HG02610 (cell line): ENCODE measurements around the gene THSD8.

Experiments
- ATAC-seq: cut with Tn5 transposase; IDR thresholded peaks from one replicate; pipeline ENCODE4 v1.9.1; 2021; ENCODE audit warnings: mild to moderate bottlenecking, moderate library complexity; ENCODE audit not compliant: unreplicated experiment

The THSD8 gene

DNA sequence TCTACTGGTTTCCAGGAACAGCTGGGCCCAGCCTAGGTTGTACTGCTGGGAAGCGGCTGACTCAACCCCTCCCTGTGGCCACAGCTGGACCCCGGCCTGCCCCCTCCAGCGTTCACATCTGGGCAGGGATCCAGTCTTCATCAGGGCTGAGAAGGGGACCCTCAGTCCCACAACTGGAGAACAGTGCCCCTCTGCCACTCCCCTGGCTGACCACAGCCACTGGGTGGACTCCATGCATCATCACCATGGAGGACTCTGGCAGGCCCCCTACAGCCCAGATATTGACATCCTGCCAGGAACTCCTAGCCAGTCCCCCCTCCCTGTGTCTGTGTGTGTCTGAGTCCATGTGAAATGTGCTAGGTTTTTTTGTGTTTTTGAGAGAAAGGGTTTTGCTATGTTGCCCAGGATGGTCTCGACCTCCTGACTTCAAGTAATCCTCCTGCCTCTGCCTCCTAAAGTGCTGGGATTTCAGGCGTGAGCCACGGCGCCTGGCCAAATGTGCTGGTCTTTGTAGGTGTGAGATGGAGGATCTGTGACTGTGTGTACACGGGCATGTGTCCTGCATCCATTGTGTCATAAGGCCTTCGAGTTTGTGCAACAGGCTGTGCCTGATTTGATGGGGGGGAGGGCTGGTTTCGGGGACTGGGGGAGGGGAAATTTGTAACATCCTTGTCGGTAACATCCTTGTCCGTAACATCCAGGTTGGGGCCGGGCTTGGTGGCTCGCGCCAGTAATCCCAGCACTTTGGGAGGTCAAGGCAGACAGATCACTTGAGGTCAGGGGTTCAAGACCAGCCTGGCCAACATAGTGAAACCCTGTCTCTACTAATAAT is 22.5 kb upstream of the THSD8 start:
- ATAC-seq = no peak

DNA sequence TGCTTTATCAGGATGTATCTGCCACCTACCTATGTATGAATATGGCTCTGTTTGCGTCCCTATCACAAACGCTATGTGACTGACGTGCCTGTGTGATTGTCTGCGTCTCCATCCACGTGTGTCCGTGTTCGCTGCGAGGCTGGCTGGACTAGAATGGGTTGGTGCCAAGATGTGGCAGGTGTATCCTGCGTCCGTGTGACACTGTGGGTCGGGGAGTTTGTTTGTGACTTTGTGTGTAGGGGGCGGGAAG is 19.8 kb upstream of the THSD8 start:
- ATAC-seq = peak; percentile 20

GRCh38 chr19:12782424-12783290 is 19.2 kb upstream of the THSD8 start:
- ATAC-seq = peak; percentile 20

GRCh38 chr19:12783291-12783848 is 18.5 kb upstream of the THSD8 start:
- ATAC-seq = no peak

GRCh38 chr19:12783849-12784393 is 17.9 kb upstream of the THSD8 start:
- ATAC-seq = no peak

DNA sequence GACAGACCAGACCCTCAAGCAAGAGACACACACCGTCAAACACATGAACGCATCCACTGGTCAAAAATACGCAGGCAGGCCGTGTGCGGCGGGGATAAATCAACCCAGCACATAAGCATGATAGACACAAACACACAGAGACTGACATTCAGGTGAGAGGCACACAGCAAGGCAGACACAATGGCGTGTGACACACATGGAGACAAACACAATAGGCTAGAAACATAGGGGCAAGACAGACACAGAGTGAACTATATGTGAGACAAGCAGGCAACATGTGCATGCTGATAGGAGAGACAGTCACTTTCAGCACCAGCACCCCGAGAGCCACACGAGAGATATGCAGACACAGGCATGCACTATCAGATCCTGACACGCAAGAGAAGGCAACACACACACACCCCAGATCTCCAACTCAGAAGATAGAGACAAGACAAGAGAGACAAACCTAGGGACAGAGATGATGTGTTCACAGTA is 17.4 kb upstream of the THSD8 start:
- ATAC-seq = no peak

GRCh38 chr19:12784871-12785430 is 16.9 kb upstream of the THSD8 start:
- ATAC-seq = no peak

GRCh38 chr19:12785431-12786031 is 16.3 kb upstream of the THSD8 start:
- ATAC-seq = no peak

GRCh38 chr19:12786141-12786870 is 15.6 kb upstream of the THSD8 start:
- no peak for ATAC-seq

DNA sequence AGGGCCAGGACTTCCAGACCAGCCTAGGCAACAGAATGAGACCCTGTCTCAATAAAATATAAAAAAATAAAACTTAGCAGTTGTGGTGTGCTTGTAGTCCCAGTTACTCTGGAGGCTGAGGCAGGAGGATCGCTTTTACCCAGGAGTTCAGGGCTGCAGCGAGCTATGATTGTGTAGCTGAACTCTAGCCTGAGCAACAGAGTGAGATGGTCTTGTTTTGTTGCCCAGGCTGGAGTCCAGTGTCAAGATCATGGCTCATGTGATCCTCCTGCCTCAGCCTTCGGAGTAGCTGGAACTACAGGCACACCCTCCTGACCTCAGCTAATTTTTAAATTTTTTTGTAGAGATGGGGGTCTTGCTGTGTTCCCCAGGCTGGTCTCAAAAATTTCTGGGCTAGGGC is 14.9 kb upstream of the THSD8 start:
- no peak for ATAC-seq

GRCh38 chr19:12787458-12787857 is 14.4 kb upstream of the THSD8 start:
- no peak for ATAC-seq

DNA sequence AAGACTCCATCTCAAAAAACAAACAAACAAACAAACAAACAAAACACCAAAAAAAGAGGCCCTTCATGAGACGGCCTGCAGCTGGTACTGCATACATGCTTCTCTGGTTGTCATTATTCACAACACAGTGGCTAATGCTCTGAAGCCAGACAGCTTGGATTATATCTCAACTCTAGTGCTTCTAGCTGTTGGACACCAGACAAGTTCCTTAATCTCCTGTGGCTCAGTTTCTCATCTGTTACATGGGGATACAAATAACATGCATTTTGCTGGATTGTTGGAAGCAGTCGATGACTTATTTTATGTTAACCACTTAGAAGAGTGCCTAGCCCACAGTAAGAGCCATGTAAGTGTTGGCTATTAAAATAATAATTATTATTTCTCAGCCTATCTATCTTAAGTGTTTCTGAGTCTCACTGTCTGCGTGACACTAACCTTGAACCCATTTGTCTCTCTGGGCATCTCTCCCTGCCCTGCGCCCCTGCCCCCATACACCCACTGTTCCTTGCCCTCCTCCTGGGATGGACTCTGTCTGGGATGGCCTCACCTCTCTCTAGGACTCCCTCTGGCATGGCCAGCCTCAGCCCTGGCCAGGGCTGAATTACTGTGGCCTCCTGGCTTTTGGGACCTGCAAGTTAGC is 13.7 kb upstream of the THSD8 start:
- ATAC-seq = no peak

DNA sequence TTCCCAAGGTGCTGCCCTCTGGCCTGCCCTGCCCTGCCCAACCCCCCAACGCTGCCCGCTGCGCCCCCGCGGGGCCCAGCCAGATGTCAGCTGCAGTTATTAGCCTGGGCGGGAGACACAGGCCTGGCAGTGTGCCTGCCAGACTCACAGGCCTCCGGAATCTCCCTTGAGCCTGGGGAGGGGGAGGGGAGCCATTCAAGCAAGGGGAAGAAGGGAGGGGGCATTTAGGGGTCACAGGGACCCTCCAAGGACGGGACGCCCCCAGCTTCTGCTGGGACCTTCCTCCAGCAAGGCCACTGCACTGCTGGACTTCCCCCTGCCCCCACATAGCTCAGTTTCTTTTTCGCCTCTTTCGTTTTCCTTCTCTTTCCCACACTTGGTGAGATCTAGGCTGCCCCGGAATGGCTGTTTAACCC is 13.2 kb upstream of the THSD8 start:
- ATAC-seq = no peak

DNA sequence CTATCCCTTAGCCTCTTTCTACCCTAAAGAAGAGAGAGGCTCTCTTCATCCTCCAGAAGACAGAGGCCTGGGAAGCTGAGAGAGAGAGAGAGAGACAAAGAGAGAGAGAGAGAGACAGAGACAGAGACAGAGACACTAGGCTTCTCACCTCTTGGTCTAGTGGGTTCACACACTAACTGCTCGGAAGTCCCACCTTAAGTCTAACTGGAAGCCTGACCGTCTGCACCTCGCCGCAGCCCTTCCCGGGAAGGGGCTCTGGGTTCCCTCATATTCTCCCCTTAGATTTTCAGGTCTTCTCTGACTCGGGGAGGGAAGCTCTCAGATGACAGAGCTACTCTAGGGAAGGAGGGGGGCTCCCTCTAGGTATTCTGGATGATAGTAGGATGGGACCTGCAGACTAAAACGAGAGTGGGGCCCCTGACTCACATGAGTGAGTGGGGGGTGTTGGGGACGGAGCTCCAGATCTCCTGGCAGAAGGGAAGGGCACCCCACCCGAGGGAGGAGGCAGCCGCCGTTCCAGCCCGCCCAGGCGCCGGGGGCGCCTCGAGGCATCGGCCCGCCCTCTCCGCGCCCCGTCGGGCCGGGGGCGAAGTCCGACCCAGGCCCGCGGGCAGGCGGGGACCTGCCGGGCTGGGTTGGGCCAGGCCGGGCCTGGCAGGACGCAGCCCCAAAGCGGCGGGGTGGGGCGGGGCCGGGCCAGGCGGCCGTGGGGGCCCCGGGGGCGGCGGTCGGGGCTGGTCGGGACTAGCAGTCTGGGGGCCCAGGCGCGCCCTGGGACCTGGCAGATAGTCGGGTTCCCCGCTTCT is 12.6 kb upstream of the THSD8 start:
- no peak for ATAC-seq

GRCh38 chr19:12789904-12790619 is 11.8 kb upstream of the THSD8 start:
- peak; percentile 35 for ATAC-seq

DNA sequence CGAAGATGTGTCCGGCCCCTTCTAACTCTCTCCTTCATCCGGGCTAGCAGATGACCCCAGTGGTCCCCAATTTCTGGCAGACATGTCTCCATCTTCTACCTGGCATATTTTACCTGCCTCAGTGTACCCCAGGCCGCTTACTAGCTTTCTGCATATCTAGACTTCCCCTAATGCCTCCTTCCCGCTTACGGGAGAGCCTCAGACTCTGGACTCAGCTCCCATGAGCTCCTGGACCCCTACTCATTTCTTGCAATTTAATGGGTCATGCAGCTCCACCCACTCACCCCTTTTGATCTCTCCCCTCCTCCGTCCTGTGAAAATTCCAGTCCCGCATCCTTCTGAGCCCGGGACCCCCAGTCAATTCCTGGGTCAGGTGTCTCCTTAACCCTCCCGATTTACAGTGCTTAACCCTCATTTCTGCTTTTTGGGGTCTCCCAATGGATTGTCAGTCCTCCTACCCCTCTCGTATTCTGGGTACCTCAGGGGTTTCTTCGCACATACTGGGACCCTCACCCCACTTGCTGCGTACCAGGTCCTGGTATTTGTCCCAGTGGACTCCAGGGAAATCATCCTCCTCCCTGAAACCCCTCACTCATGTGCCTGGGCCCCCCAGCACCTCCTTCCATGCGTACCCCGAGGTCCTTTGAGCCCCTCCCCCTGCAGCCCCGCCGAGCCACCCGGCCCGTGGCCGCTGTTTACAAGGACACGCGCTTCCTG is 11.1 kb upstream of the THSD8 start:
- ATAC-seq = no peak

DNA sequence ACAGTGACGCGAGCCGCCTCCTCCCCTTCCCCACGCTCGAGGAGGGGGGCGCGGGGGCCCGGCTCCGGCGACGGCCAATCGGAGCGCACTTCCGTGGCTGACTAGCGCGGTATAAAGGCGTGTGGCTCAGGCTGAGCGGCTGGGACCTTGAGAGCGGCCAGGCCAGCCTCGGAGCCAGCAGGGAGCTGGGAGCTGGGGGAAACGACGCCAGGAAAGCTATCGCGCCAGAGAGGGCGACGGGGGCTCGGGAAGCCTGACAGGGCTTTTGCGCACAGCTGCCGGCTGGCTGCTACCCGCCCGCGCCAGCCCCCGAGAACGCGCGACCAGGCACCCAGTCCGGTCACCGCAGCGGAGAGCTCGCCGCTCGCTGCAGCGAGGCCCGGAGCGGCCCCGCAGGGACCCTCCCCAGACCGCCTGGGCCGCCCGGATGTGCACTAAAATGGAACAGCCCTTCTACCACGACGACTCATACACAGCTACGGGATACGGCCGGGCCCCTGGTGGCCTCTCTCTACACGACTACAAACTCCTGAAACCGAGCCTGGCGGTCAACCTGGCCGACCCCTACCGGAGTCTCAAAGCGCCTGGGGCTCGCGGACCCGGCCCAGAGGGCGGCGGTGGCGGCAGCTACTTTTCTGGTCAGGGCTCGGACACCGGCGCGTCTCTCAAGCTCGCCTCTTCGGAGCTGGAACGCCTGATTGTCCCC is 10.4 kb upstream of the THSD8 start, which contains the start of gene JUNB:
Gene JUNB (plus strand): TSS at position 142 of the 706 bp plus-strand sequence. CDS start 286 bp downstream, at position 428.
- peak; percentile 26 for ATAC-seq
